ENCODE data around the gene STK32B. TPM values are rescaled to one million over a fixed set of nuclear protein-coding genes. Genes with fewer than 3 reads are reported as not detected.

STK32B gene
- total and polyA plus RNA-seq, 12 donors = 0.12 to 0.68 (median 0.34) TPM

DNA sequence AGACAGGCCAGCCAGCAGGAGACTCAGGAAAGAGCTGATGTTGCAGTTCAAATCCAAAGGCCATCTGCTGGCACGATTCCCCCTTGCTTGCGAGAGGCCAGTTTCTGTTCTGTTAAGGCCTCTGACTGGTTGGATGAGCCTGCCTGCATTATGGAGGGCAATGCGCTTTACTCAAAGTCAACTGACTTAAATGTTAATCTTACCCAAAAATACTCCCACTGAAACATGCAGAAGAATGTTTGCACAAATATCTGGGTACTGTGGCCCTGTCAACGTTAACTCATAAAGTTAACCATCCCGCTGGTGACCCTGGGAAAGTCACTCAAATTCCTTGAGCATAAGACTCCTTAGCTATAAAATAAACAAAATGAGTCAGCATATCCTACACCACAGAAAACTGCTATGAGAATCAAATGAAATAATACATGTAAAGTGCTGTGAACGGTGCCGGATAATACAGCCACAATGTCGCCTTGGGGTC, 330.7 kb downstream of the STK32B start:
- intact Hi-C loops (cut with DNase I) = no loop called here
- TF ChIP-seq, protein P1, sequence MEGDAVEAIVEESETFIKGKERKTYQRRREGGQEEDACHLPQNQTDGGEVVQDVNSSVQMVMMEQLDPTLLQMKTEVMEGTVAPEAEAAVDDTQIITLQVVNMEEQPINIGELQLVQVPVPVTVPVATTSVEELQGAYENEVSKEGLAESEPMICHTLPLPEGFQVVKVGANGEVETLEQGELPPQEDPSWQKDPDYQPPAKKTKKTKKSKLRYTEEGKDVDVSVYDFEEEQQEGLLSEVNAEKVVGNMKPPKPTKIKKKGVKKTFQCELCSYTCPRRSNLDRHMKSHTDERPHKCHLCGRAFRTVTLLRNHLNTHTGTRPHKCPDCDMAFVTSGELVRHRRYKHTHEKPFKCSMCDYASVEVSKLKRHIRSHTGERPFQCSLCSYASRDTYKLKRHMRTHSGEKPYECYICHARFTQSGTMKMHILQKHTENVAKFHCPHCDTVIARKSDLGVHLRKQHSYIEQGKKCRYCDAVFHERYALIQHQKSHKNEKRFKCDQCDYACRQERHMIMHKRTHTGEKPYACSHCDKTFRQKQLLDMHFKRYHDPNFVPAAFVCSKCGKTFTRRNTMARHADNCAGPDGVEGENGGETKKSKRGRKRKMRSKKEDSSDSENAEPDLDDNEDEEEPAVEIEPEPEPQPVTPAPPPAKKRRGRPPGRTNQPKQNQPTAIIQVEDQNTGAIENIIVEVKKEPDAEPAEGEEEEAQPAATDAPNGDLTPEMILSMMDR (IDR thresholded peaks at IDR 0.05) = no peak
- 80 to 83% methylated on average over 8 of the region's 8 CpGs for WGBS, 2 donors
- Histone ChIP-seq H3K36me3 (no peaks in the 10 kb centered on the region), H3K4me3 (no peak overlapping the region), H3K9me3 (peaks cover 0 to 6% (median 0%) of the 10 kb centered on the region in 11 donors), H3K4me1 (peaks cover 0 to 14% (median 0%) of the 10 kb centered on the region in 9 donors), H3K27ac (no peak overlapping the region), H3K27me3 (no peaks in the 10 kb centered on the region)
- no peak for DNase-seq
- no peak for ATAC-seq

DNA sequence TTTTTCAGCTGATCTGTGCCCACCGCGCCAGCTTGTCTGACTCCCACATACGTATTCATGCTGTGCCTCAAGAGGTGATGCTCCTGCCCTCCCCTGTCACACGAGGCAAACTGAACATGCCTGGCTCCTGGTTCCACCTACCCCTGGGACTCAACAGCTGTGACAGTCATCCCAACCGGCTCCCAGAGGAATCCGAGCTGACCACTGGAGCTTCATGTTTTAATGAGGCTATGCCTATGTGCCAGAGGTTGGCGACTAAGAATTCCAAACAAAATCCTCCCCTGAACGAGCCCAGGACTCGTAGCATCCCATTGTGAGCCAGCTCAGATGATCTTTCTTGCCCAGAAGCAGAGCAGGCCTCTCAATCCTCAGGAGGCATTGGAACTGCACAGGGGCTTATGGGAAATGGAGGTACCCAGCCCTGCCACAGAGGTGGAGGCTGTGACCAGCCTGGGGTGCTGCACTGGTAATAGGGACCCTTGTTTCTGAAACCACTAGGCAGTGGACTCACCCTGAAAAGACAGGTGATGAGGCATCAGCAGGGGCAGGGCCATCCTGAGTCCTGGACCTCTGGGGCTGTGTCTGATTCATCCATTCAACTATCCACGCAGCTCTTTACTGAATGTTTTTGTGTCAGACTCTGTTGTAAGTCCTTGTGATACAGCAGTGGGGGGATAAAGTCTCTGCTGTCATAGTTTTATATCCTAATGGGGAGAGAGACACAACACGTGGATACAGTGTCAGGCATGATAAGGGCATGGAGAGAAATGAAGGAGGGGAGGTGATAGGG, 332.1 kb downstream of the STK32B start:
- TF ChIP-seq, protein P1 (IDR thresholded peaks at IDR 0.05) = no peak
- H3K4me3 ChIP-seq = no peak overlapping the region
- 66 to 68% methylated on average over 11 of the region's 11 CpGs for WGBS, 2 donors

DNA sequence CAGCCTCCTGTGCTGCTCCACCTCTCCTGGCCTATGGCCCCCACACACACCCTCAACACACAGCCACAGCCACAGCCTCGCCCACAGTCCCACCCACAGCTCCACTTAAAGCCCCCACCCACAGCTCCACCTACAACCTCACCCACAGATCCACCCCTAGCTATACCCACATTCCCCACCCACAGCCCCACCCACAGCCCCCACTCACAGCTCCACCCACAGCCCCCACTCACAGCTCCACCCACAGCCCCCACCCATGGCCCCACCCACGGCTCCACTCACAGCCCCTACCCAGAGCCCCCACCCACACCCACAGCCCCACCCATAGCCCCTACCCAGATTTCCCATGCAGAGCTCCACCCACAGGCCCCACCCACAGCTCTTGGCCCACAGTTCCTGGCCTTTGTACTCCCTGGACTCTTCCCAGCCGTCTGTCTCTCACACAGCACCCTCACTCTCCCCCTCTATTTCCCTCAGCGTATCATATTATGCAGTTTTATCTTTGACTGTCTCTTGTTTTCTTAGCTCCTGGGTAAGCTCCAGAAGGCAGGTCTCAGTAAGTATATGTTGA, 334.5 kb downstream of the STK32B start:
- 38 to 45% methylated on average over 4 of the region's 4 CpGs for WGBS, 2 donors
- H3K27ac ChIP-seq = no peak overlapping the region
- TF ChIP-seq, protein P1 (IDR thresholded peaks at IDR 0.05) = no peak
- no peaks in the 10 kb centered on the region for H3K27me3 ChIP-seq
- ATAC-seq (peak in 4 of 8 donors; percentile 34 to 71 (median 46)), DNase-seq (peak in 1 of 2 donors; percentile 16)
- H3K4me1 ChIP-seq = peaks cover 0 to 14% (median 0%) of the 10 kb centered on the region in 9 donors
- no peak overlapping the region for H3K4me3 ChIP-seq
- intact Hi-C loops (cut with DNase I) = no loop called here
- H3K9me3 ChIP-seq = no peaks in the 10 kb centered on the region
- H3K36me3 ChIP-seq = no peaks in the 10 kb centered on the region

More for the DNA sequence above, 332.1 kb downstream of the STK32B start:
- intact Hi-C loops (cut with DNase I) = no loop called here
- ATAC-seq (peak in 1 of 8 donors; percentile 30), DNase-seq (no peak)
- Histone ChIP-seq H3K27me3 (no peaks in the 10 kb centered on the region), H3K27ac (no peak overlapping the region), H3K4me1 (peaks cover 0 to 14% (median 0%) of the 10 kb centered on the region in 9 donors), H3K9me3 (no peaks in the 10 kb centered on the region), H3K36me3 (no peaks in the 10 kb centered on the region)

DNA sequence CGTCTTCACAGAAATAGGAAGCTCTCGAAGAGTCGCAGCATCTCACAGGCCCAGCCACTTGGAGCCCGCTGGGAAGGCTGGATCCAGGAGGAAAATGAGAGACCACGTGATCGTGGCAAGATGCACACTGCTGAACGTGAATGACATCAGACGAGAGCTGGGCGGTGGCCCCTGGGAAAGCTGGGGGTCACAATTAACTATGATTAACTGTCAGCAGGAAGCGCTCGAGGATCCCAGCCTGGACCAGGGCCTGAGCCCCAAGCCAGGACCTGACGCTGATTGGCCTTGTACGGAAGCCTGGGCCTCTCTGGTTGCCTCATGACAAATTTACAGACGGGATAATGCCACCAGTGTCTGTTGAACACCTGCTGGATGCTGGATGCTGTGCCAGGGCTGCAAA, 335.6 kb downstream of the STK32B start:
- peaks cover 0 to 9% (median 0%) of the 10 kb centered on the region in 9 donors for H3K4me1 ChIP-seq
- ATAC-seq (no peak), DNase-seq (no peak)
- H3K27ac ChIP-seq = no peak overlapping the region
- TF ChIP-seq, protein P1 (IDR thresholded peaks at IDR 0.05) = no peak
- H3K36me3 ChIP-seq = no peaks in the 10 kb centered on the region
- 88 to 89% methylated on average over 14 of the region's 14 CpGs for WGBS, 2 donors
- no peaks in the 10 kb centered on the region for H3K27me3 ChIP-seq
- intact Hi-C loops (cut with DNase I) = no loop called here
- no peak overlapping the region for H3K4me3 ChIP-seq
- H3K9me3 ChIP-seq = no peaks in the 10 kb centered on the region

All from heart right ventricle (tissue), 16 donors.